Measurements from ENCODE around the gene RPL29. TPM values are rescaled to one million over a fixed set of nuclear protein-coding genes. Genes with fewer than 3 reads are reported as not detected.
"Not testable (repeated sequence)": the region's sequence is repeated elsewhere in the genome, so short reads cannot be mapped to it uniquely, and the experiment has no call there.

The RPL29 gene
- total RNA-seq, 6 donors from 2014 or later = 306 to 1,159 (median 770) TPM

GRCh38 chr3:51992017-51992682 is 3.5 kb downstream of the RPL29 start:
- WGBS, 2 donors = 85 to 93% methylated on average over 3 of the region's 3 CpGs
- TF ChIP-seq POLR2A (IDR thresholded peaks at IDR 0.05) (no peak), EP300 (IDR thresholded peaks at IDR 0.05) (no peak), CTCF (IDR thresholded peaks at IDR 0.05) (no peak), POLR2AphosphoS5 (IDR thresholded peaks at IDR 0.05) (no peak)
- no peaks in the 10 kb centered on the region for H3K27me3 ChIP-seq
- H3K4me3 ChIP-seq = no peak overlapping the region
- DNase-seq (no peak), ATAC-seq (ENCODE audit: low FRiP score in 2 of 2) (no peak)
- peaks cover 17 to 27% (median 19%) of the 10 kb centered on the region in 4 donors for H3K4me1 ChIP-seq
- H3K36me3 ChIP-seq = peaks cover 14 to 41% (median 25%) of the 10 kb centered on the region in 4 donors
- no peaks in the 10 kb centered on the region for H3K9me3 ChIP-seq
- H3K27ac ChIP-seq = no peak overlapping the region

DNA sequence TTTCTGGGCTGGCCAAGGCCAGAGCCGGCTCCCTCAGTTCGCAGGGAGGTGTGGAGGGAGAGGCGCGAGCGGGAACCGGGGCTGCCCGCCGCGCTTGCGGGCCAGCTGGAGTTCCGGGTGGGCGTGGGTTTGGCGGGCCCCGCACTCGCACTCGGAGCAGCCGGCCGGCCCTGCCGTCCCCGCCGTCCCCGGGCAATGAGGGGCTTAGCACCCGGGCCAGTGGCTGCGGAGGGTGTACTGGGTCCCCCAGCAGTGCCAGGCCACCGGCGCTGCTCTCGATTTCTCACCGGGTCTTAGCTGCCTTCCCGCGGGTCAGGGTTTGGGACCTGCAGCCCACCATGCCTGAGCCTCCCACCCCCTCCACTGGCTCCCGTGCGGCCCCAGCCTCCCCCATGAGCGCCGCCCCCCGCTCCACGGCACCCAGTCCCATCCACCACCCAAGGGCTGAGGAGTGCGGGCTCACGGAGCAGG is 5.2 kb downstream of the RPL29 start:
- not testable (repeated sequence) for H3K9me3 ChIP-seq; H3K27ac ChIP-seq; H3K4me3 ChIP-seq; H3K27me3 ChIP-seq; ATAC-seq (ENCODE audit: low FRiP score in 2 of 2)
- H3K4me1 ChIP-seq = peaks cover 16 to 27% (median 19%) of the 10 kb centered on the region in 4 donors
- 81 to 94% methylated on average over 20 to 28 of the region's 38 CpGs for WGBS, 2 donors
- DNase-seq = peak in 1 of 2 donors; percentile 82
- peaks cover 14 to 41% (median 25%) of the 10 kb centered on the region in 4 donors for H3K36me3 ChIP-seq

- Histone ChIP-seq H3K27ac (no peak overlapping the region), H3K4me1 (peaks cover 11 to 19% (median 14%) of the 10 kb centered on the region in 4 donors), H3K9me3 (no peaks in the 10 kb centered on the region), H3K4me3 (no peak overlapping the region), H3K36me3 (peaks cover 4 to 27% (median 13%) of the 10 kb centered on the region in 4 donors), H3K27me3 (no peaks in the 10 kb centered on the region)
- ATAC-seq (ENCODE audit: low FRiP score in 2 of 2) (no peak), DNase-seq (no peak)
- 80 to 88% methylated on average over 15 of the region's 15 CpGs for WGBS, 2 donors
- TF ChIP-seq CTCF (IDR thresholded peaks at IDR 0.05) (no peak), POLR2A (IDR thresholded peaks at IDR 0.05) (no peak), EP300 (IDR thresholded peaks at IDR 0.05) (no peak), POLR2AphosphoS5 (IDR thresholded peaks at IDR 0.05) (no peak)
These were observed 7.2 kb downstream of the RPL29 start for GRCh38 chr3:51988286-51989146.

DNA sequence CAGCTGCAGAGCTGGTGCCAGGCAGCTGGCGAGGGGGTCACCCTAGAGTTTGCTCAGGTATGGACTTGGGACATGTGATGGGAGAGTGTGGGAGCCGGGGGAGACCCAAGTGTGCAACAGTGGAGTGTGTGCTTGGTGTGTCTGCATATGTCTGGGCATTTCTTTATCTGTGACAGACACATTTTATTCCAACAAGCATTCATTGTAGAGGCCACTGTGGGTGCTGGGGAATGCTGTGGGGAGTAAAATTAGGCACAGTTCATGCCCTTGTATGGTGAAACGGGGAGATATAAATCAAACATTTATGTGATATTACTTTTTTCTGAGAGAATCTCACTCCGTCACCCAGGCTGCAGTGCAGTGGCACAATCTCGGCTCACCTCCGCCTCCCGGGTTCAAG is 8.1 kb downstream of the RPL29 start:
- Histone ChIP-seq H3K36me3 (peaks cover 0 to 17% (median 7%) of the 10 kb centered on the region in 4 donors), H3K9me3 (no peaks in the 10 kb centered on the region), H3K4me3 (no peak overlapping the region), H3K27ac (no peak overlapping the region), H3K27me3 (no peaks in the 10 kb centered on the region), H3K4me1 (peaks cover 12 to 17% (median 14%) of the 10 kb centered on the region in 4 donors)
- no peak for ATAC-seq (ENCODE audit: low FRiP score in 2 of 2)
- no peak for DNase-seq
- TF ChIP-seq POLR2A (IDR thresholded peaks at IDR 0.05) = no peak
- no peak for TF ChIP-seq CTCF (IDR thresholded peaks at IDR 0.05)
- TF ChIP-seq POLR2AphosphoS5 (IDR thresholded peaks at IDR 0.05) = no peak
- TF ChIP-seq EP300 (IDR thresholded peaks at IDR 0.05) = no peak
- WGBS, 2 donors = 92 to 95% methylated on average over 7 of the region's 7 CpGs

All from upper lobe of left lung (tissue), 6 donors.